Measurements from ENCODE around the gene LYRM4. TPM values are rescaled to one million over a fixed set of nuclear protein-coding genes. Genes with fewer than 3 reads are reported as not detected.

The LYRM4 gene
- total RNA-seq, 1 experiment from 2014 or later = 36.1 TPM

DNA sequence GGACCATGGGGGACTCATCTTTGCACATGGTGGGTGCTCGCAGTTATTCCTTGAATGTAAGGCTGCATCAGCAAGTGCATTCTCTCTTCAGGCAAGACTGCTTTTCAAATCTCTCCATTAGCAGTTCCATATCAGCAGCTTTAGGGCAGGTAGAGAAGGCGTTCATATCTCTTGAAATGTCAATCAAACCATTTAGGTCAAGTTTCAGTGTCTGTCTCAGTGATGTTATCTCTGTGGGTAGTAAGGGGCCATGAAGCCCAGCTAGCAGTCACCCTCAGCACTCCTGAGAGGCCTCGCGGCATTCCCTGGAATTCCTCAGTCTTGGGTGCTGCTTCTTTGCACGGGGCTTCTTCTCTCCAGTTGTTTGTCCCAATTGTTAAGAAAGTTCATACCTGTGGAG is 24.8 kb upstream of the LYRM4 start:
- H3K9me3 Mint-ChIP-seq (ENCODE audit: unreplicated experiment) = no peaks in the 10 kb centered on the region
- ChIA-PET CTCF (interaction anchor here (1.2 kb wide), 1 partner anchor 18 kb away, joined by 4 read pairs; no protein-coding TSS in a partner anchor), POLR2A (no interaction called here)
- BruUV-seq (replicated peaks) = no TSS peak
- DNase-seq (ENCODE audit: unreplicated experiment) = no peak
- intact Hi-C loops (cut with micrococcal nuclease) = no loop called here
- H3K27ac Mint-ChIP-seq (ENCODE audit: low read depth, unreplicated experiment) = no peak overlapping the region
- no peaks in the 10 kb centered on the region for H3K27me3 Mint-ChIP-seq (ENCODE audit: insufficient read depth, unreplicated experiment)
- no peak overlapping the region for H3K4me3 Mint-ChIP-seq (ENCODE audit: unreplicated experiment)
- H3K4me1 Mint-ChIP-seq (ENCODE audit: insufficient read depth, unreplicated experiment) = peaks cover 15% of the 10 kb centered on the region
- TF ChIP-seq, protein P1, sequence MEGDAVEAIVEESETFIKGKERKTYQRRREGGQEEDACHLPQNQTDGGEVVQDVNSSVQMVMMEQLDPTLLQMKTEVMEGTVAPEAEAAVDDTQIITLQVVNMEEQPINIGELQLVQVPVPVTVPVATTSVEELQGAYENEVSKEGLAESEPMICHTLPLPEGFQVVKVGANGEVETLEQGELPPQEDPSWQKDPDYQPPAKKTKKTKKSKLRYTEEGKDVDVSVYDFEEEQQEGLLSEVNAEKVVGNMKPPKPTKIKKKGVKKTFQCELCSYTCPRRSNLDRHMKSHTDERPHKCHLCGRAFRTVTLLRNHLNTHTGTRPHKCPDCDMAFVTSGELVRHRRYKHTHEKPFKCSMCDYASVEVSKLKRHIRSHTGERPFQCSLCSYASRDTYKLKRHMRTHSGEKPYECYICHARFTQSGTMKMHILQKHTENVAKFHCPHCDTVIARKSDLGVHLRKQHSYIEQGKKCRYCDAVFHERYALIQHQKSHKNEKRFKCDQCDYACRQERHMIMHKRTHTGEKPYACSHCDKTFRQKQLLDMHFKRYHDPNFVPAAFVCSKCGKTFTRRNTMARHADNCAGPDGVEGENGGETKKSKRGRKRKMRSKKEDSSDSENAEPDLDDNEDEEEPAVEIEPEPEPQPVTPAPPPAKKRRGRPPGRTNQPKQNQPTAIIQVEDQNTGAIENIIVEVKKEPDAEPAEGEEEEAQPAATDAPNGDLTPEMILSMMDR (IDR thresholded peaks at IDR 0.05; ENCODE audit: unreplicated experiment) = no peak
- no peaks in the 10 kb centered on the region for H3K36me3 Mint-ChIP-seq (ENCODE audit: insufficient read depth, unreplicated experiment)

- H3K9me3 Mint-ChIP-seq (ENCODE audit: unreplicated experiment) = no peaks in the 10 kb centered on the region
- POLR2A ChIA-PET = no interaction called here
These were observed 24.3 kb upstream of the LYRM4 start for GRCh38 chr6:5285081-5285480.

GRCh38 chr6:5282191-5282623 is 21.5 kb upstream of the LYRM4 start:
- ChIA-PET POLR2A (no interaction called here), CTCF (no interaction called here)
- Mint-ChIP-seq H3K4me1 (ENCODE audit: insufficient read depth, unreplicated experiment) (peaks cover 4% of the 10 kb centered on the region), H3K4me3 (ENCODE audit: unreplicated experiment) (no peak overlapping the region), H3K36me3 (ENCODE audit: insufficient read depth, unreplicated experiment) (no peaks in the 10 kb centered on the region), H3K27me3 (ENCODE audit: insufficient read depth, unreplicated experiment) (no peaks in the 10 kb centered on the region), H3K9me3 (ENCODE audit: unreplicated experiment) (no peaks in the 10 kb centered on the region), H3K27ac (ENCODE audit: low read depth, unreplicated experiment) (no peak overlapping the region)
- no TSS peak for BruUV-seq (replicated peaks)
- intact Hi-C loops (cut with micrococcal nuclease) = no loop called here
- TF ChIP-seq, protein P1 (IDR thresholded peaks at IDR 0.05; ENCODE audit: unreplicated experiment) = no peak
- DNase-seq (ENCODE audit: unreplicated experiment) = no peak

More at GRCh38 chr6:5285081-5285480, 24.3 kb upstream of the LYRM4 start:
- no peak overlapping the region for H3K4me3 Mint-ChIP-seq (ENCODE audit: unreplicated experiment)
- H3K27me3 Mint-ChIP-seq (ENCODE audit: insufficient read depth, unreplicated experiment) = no peaks in the 10 kb centered on the region
- intact Hi-C loops (cut with micrococcal nuclease) = no loop called here
- no peaks in the 10 kb centered on the region for H3K36me3 Mint-ChIP-seq (ENCODE audit: insufficient read depth, unreplicated experiment)
- H3K27ac Mint-ChIP-seq (ENCODE audit: low read depth, unreplicated experiment) = no peak overlapping the region
- BruUV-seq (replicated peaks) = no TSS peak
- peaks cover 15% of the 10 kb centered on the region for H3K4me1 Mint-ChIP-seq (ENCODE audit: insufficient read depth, unreplicated experiment)
- TF ChIP-seq, protein P1 (IDR thresholded peaks at IDR 0.05; ENCODE audit: unreplicated experiment) = no peak
- no peak for DNase-seq (ENCODE audit: unreplicated experiment)
- CTCF ChIA-PET = interaction anchor here (0.6 to 1.2 kb wide), 2 partner anchors 18 to 143 kb away, joined by 3 to 4 read pairs; no protein-coding TSS in a partner anchor

DNA sequence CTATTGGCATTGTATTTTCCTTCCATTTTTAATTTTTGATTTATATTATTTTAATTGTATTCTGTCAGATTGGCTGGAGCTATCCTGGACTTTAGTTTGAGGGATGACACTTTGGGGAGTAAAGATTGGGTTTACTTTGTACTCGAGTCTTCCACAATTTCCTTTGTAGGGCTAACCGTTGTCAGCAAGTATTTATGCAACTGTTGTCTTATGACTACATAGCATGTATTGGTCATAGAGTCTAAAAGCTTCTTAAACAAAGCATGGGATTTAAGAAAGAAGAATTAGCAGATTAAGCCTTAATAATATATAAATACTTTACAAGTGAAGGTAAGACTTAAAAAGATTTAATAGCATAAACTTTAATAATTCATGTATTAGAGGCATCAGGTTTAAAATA is 20.2 kb upstream of the LYRM4 start:
- ChIA-PET POLR2A (interaction anchor here (0.6 to 1.2 kb wide), 2 partner anchors 25 to 772 kb away, joined by 3 read pairs; no protein-coding TSS in a partner anchor), CTCF (no interaction called here)
- intact Hi-C loops (cut with micrococcal nuclease) = no loop called here
- Mint-ChIP-seq H3K27ac (ENCODE audit: low read depth, unreplicated experiment) (no peak overlapping the region), H3K36me3 (ENCODE audit: insufficient read depth, unreplicated experiment) (no peaks in the 10 kb centered on the region), H3K27me3 (ENCODE audit: insufficient read depth, unreplicated experiment) (no peaks in the 10 kb centered on the region), H3K4me1 (ENCODE audit: insufficient read depth, unreplicated experiment) (no peaks in the 10 kb centered on the region), H3K9me3 (ENCODE audit: unreplicated experiment) (no peaks in the 10 kb centered on the region), H3K4me3 (ENCODE audit: unreplicated experiment) (no peak overlapping the region)
- no peak for DNase-seq (ENCODE audit: unreplicated experiment)
- TF ChIP-seq, protein P1 (IDR thresholded peaks at IDR 0.05; ENCODE audit: unreplicated experiment) = no peak
- BruUV-seq (replicated peaks) = no TSS peak
